Measurements from ENCODE around the gene GARIN1A. TPM values are rescaled to one million over a fixed set of nuclear protein-coding genes. Genes with fewer than 3 reads are reported as not detected.
"Not testable (repeated sequence)": the region's sequence is repeated elsewhere in the genome, so short reads cannot be mapped to it uniquely, and the experiment has no call there.

The GARIN1A gene
- 0.93 TPM for polyA plus RNA-seq (2013, experiment 1 of 2; ENCODE audit: insufficient read length)
- 1.0 TPM for polyA plus RNA-seq (2013, experiment 2 of 2; ENCODE audit: insufficient read length)

GRCh38 chr7:128671992-128672391, at the start of gene GARIN1A:
Gene GARIN1A, plus strand, starts transcription at chr7:128672292. Its CDS starts 106 bp downstream, at chr7:128672398.
- DNase-seq, result no peak

GRCh38 chr7:128627124-128627523, 45.0 kb upstream of the GARIN1A start:
- not testable (repeated sequence) for DNase-seq

- not testable (repeated sequence) for DNase-seq
Observed at GRCh38 chr7:128633915-128634314, 38.2 kb upstream of the GARIN1A start.

GRCh38 chr7:128645206-128645605, 26.9 kb upstream of the GARIN1A start:
- not testable (repeated sequence) for DNase-seq

GRCh38 chr7:128645844-128646243, 26.2 kb upstream of the GARIN1A start:
- not testable (repeated sequence) for DNase-seq

- not testable (repeated sequence) for DNase-seq
Observed at GRCh38 chr7:128646877-128647276, 25.2 kb upstream of the GARIN1A start.

- not testable (repeated sequence) for DNase-seq
Observed at GRCh38 chr7:128651096-128651495, 21.0 kb upstream of the GARIN1A start.

- not testable (repeated sequence) for DNase-seq
Observed at GRCh38 chr7:128652606-128653005, 19.5 kb upstream of the GARIN1A start.

GRCh38 chr7:128653197-128653596, 18.9 kb upstream of the GARIN1A start:
- DNase-seq, result not testable (repeated sequence)

GRCh38 chr7:128654080-128654479, 18.0 kb upstream of the GARIN1A start:
- not testable (repeated sequence) for DNase-seq

GRCh38 chr7:128654501-128654900, 17.6 kb upstream of the GARIN1A start:
- not testable (repeated sequence) for DNase-seq

GRCh38 chr7:128658428-128658827, 13.7 kb upstream of the GARIN1A start:
- DNase-seq, result not testable (repeated sequence)

GRCh38 chr7:128660596-128660995, 11.5 kb upstream of the GARIN1A start:
- no peak for DNase-seq

- DNase-seq, result no peak
Observed at GRCh38 chr7:128661446-128661845, 10.6 kb upstream of the GARIN1A start.

- no peak for DNase-seq
Observed at GRCh38 chr7:128662091-128662490, 10.0 kb upstream of the GARIN1A start.

- not testable (repeated sequence) for DNase-seq
Observed at GRCh38 chr7:128663223-128663622, 8.9 kb upstream of the GARIN1A start.

- DNase-seq, result peak; percentile 9
Observed at GRCh38 chr7:128665057-128665456, 7.0 kb upstream of the GARIN1A start.

GRCh38 chr7:128666200-128666599, 5.9 kb upstream of the GARIN1A start:
- peak; percentile 18 for DNase-seq

GRCh38 chr7:128672927-128673517, 930 bp downstream of the GARIN1A start:
- DNase-seq, result no peak

GRCh38 chr7:128673571-128673970, 1.5 kb downstream of the GARIN1A start:
- no peak for DNase-seq

- DNase-seq, result no peak
Observed at GRCh38 chr7:128676665-128677064, 4.6 kb downstream of the GARIN1A start.

GRCh38 chr7:128679920-128680319, 7.8 kb downstream of the GARIN1A start:
- no peak for DNase-seq

- DNase-seq, result no peak
Observed at GRCh38 chr7:128681794-128682537, 9.9 kb downstream of the GARIN1A start.

- not testable (repeated sequence) for DNase-seq
Observed at GRCh38 chr7:128683270-128683669, 11.2 kb downstream of the GARIN1A start.
